ENCODE data around the gene CD59. TPM values are rescaled to one million over a fixed set of nuclear protein-coding genes. Genes with fewer than 3 reads are reported as not detected.

Gene CD59
- total and polyA plus RNA-seq, 10 donors = 21.6 to 281 (median 171) TPM

DNA sequence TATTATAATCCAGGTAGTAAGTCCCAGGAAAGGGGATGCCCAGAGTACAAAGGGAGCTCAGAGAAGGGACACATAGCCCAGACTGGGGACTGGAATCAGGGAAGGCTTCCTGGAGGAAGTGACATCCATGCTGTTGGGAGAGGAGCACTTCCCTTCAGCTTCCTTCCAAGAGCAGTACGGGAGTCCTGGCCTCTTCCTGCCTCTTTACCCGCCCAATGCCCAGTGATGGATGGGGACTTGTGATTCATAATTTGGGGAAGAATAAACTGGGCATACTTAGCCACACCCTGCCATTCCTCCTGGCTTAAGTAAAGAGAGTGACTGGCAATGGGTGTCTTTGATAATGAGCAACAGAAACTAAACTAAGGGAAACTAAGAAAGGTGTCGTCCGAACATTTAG, 47.1 kb downstream of the CD59 start:
- WGBS, 5 donors = 67 to 84% (median 73%) methylated on average over 4 of the region's 4 CpGs
- H3K27ac ChIP-seq = peak overlapping the region in 2 of 8 donors; percentile 79 to 84
- H3K9me3 ChIP-seq = peaks cover 0 to 11% (median 7%) of the 10 kb centered on the region in 8 donors
- DNase-seq = no peak
- intact Hi-C loops (cut with DNase I; ENCODE audit: low total_unique reads) = loop anchor here (5.0 kb wide), 1 partner anchor 332 kb away; no protein-coding TSS in a partner anchor
- H3K4me1 ChIP-seq = peaks cover 0 to 36% (median 10%) of the 10 kb centered on the region in 6 donors
- no peaks in the 10 kb centered on the region for H3K36me3 ChIP-seq
- H3K4me3 ChIP-seq = no peak overlapping the region
- no peak for TF ChIP-seq CTCF (IDR thresholded peaks at IDR 0.05 in 8 of 11, conservative IDR thresholded peaks at IDR 0.05 in 3 of 11)
- no peak for TF ChIP-seq POLR2AphosphoS5 (IDR thresholded peaks at IDR 0.05)
- no peak for TF ChIP-seq POLR2A (IDR thresholded peaks at IDR 0.05)
- H3K27me3 ChIP-seq (replicated peaks in 1 of 7) = peaks cover 0 to 11% (median 0%) of the 10 kb centered on the region in 7 donors

DNA sequence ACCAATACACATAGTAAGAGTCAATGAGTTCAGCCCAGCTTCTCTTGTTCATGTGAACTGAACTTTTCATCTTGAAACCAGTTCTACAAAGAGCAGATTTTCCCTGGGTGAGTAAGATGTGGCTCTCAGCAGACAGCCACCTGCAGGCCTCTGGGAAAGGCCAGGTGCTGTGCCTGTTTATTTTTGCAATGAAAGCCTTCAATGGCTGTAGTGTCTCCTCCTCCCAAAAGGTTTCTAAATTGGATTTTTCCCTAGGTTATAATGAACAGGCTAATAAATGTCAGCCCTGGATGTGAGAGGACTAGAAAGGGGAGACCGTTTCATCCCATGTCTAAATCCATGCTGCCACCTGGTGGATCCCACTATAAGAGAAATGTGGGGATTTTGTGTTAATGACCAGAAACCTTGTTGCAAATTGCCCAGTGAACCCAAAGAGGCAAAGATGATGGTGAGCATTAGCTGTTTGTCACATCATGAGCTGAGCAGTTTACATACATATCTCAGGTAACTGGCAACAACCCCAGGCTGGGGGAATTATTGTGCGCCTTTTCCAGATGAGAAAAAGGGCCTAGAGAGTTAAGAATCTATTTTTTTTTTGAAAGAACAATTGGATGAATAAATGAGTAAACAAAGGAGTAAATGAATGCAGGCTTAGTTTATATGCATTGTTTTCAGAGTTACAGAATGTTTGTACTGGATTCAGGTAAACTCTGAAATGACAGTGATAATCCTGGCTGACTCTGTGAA, 48.3 kb downstream of the CD59 start:
- H3K4me1 ChIP-seq = peaks cover 0 to 36% (median 9%) of the 10 kb centered on the region in 6 donors
- peak in 8 of 11 experiments; percentile 19 to 54 (median 44) for TF ChIP-seq CTCF (IDR thresholded peaks at IDR 0.05 in 8 of 11, conservative IDR thresholded peaks at IDR 0.05 in 3 of 11)
- TF ChIP-seq POLR2A (IDR thresholded peaks at IDR 0.05) = no peak
- no peak for TF ChIP-seq POLR2AphosphoS5 (IDR thresholded peaks at IDR 0.05)
- intact Hi-C loops (cut with DNase I; ENCODE audit: low total_unique reads) = loop anchor here (5.0 kb wide), 1 partner anchor 331 kb away; no protein-coding TSS in a partner anchor
- H3K27ac ChIP-seq = no peak overlapping the region
- no peak for DNase-seq
- peaks cover 0 to 11% (median 7%) of the 10 kb centered on the region in 8 donors for H3K9me3 ChIP-seq
- no peaks in the 10 kb centered on the region for H3K36me3 ChIP-seq
- H3K27me3 ChIP-seq (replicated peaks in 1 of 7) = peaks cover 0 to 23% (median 0%) of the 10 kb centered on the region in 7 donors
- WGBS, 5 donors = 58 to 78% (median 62%) methylated on average over 2 of the region's 2 CpGs
- H3K4me3 ChIP-seq = no peak overlapping the region

GRCh38 chr11:33685082-33685481, 51.1 kb downstream of the CD59 start:
- H3K27me3 ChIP-seq (replicated peaks in 1 of 7) = peaks cover 0 to 34% (median 0%) of the 10 kb centered on the region in 7 donors
- H3K4me1 ChIP-seq = peaks cover 0 to 14% (median 0%) of the 10 kb centered on the region in 6 donors
- TF ChIP-seq POLR2AphosphoS5 (IDR thresholded peaks at IDR 0.05) = no peak
- TF ChIP-seq CTCF (IDR thresholded peaks at IDR 0.05 in 8 of 11, conservative IDR thresholded peaks at IDR 0.05 in 3 of 11) = no peak
- TF ChIP-seq POLR2A (IDR thresholded peaks at IDR 0.05) = no peak
- H3K9me3 ChIP-seq = peaks cover 0 to 11% (median 7%) of the 10 kb centered on the region in 8 donors
- no peaks in the 10 kb centered on the region for H3K36me3 ChIP-seq
- no peak for DNase-seq
- H3K27ac ChIP-seq = no peak overlapping the region
- H3K4me3 ChIP-seq = no peak overlapping the region
- 72 to 92% (median 78%) methylated on average over 3 of the region's 3 CpGs for WGBS, 5 donors
- intact Hi-C loops (cut with DNase I; ENCODE audit: low total_unique reads) = loop anchor here (5.0 kb wide), 1 partner anchor 328 kb away; no protein-coding TSS in a partner anchor
